Activated naive CD4-positive, alpha-beta T cell treated with Interleukin-2 at 50 U/mL for 16 hours (primary cell): ENCODE results near the gene DNAI2.

Source experiments
- DNase-seq: peaks from one replicate; pipeline ENCODE4 v3.0.0-alpha.2; 2020

DNAI2 gene

DNA sequence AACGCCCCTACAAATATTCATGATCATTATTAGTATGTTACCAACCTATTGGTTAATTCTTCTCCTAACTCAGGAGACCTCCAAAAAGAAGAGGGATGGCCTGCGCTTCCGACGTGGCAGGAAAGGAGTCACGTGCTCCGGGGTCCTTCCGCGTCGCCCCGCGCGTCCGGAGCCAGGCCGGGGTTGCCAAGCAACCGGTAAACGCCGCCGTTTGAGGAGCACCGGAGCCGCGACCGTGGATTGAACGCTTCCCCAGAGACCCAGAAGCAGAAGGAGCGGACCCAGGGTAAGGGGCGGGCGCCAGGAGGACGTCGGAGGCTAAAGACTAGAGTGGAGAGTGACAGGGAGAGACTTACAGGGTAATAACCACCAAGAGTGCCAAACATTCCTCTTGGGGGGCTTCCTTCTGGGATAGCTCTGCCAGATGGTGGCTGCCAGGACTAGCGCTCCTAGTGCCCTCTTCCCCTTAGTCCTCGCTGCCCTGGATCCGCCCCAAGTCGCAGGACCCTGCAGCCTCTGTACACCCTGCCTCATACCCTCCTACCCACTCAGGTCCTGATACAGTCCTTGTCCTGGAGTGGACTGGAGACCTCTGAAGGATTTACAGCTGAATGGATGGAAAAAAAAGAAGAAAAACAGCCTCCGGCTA, at the start of gene DNAI2:
DNAI2 (plus strand) TSS at position 175 of the 649 bp plus-strand sequence. CDS start 7,584 bp downstream, outside the sequence.
- peak; percentile 37 for DNase-seq

- no peak for DNase-seq
These were observed 48.9 kb upstream of the DNAI2 start for GRCh38 chr17:74224959-74225725.

DNA sequence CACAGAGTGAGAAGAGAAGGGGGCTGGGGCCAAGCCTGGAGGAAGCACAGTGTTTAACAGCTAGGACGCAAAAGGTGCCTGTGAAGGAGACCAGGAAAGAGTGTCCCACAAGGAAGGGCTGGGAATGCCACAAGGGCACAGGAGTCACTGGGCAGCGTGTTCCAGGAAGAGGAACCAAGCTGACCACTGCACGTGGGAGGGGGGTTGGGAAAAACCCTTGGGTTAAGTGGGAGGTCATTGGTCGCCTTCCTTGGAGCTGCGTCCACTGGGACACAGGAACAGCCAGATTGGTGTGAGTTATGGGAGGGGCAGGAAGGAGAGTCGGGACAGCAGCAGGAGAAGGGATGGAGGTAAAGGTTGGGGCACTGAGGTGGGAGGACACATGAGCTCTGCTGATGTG, 47.8 kb upstream of the DNAI2 start:
- DNase-seq, result no peak

GRCh38 chr17:74227271-74228080, 46.6 kb upstream of the DNAI2 start:
- DNase-seq, result no peak

DNA sequence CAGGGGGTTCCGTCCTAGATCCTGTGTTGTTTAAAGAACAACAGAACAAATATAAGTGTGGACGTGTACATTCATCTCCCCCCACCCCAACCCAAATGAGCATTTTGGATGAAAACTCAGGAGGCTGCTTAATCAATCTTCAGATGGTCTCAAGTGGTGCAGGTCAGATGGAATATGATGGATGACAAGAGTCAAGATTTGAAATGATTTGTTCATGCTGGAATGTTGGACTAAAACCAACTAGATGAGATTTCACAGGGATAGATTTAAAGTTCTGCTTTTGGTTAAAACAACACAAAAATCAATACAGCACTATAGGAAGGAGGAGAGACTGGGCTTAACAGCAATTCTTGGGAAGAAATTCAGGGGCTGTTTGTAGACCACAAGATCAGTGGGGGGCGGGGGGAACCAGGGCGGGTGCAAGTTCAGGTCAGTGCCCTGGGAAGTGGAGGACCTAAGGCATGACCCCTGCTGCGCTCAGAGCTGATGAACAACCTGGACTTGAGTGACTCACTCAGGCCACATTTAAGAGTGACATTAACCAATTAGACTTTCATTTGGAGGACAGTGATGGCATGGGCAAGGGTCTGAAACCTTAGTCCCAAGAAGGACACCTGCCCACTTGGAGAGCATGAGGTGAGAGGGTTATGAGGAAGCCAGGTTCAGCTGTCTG, 45.6 kb upstream of the DNAI2 start:
- no peak for DNase-seq

DNA sequence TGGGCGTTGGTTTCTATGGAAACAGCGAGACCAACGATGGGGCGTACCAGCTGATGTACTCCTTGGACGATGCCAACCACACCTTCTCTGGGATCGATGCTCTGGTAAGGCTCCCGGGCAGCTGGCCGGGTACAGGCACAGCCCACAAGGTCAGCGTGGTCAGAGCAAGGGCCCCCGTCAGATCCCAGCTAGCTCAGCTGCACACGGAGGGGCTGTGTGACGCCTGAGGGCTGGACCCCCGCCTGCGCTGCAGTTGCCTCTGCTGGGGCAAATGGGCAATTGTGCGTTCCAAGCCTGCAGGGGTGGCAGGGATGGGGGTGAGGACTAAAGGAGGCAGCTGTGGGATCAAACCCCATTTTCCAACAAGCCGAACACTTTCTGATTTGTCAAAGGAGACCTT, 43.1 kb upstream of the DNAI2 start:
- DNase-seq, result no peak

DNA sequence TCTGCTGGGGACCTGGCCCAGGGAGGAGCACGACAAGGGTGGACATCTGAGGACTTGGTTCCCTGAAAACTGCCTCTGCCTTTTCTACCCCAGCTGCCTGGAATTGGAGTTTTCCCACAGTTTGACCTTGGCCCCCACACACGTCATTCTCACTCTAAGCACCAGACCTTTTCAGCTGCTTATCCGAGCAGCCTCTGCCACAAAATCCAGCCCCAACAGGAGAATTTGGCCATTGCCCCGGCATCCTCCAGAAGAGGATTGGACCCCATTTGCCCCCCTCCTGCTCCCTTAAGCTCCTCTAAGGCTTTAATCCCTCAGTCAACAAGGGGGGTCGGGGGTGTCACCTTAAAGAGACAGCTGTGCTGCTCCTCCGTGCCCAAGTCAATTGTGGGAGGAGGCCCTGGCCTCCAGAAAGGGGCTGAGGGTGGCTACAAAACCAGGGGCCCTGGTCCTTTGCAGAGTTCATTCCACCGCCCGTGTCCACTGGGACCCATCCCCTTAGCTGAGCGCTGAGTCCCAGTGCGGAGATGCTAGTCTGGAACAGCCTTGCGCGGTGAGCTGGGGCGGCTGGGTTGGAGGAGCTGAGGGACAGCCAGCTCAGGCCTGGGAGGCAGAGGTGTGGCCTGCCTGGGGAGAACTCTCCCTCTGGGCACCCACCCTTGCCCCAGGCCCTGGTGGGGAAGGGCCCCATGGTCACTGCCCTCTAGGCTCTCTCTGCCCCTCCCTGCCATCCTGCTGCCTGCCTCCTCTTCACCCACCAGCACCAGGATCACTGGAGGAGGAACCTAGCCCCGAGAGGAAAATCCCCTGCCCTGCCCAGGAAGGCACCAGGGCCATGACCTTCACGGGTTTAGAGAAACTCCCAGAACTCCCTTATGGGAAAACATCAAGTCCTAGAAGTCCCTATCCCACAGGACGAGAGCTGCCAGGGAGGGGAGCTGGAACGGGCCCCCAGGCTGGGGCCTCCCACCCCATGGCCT, 41.8 kb upstream of the DNAI2 start:
- no peak for DNase-seq

DNA sequence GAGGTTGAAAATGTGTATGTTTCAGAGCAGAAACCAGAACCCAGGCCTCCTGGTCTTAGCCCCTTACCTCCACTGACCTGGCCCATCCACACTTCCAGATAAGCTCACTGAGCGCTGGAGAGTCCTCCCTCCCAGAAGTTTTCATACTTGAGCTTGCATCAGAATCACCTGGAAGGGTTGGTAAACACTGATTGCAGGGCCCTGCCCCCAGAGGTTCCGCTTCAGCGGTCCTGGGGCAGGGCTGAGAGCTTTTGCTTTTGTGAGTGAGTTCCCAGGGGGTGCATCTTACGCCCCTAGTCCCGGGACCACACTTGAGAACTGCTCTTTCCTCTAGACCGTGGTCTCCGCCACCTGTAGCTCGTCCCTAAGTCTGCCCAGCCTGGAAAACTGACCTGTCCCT, 40.1 kb upstream of the DNAI2 start:
- DNase-seq, result no peak

DNA sequence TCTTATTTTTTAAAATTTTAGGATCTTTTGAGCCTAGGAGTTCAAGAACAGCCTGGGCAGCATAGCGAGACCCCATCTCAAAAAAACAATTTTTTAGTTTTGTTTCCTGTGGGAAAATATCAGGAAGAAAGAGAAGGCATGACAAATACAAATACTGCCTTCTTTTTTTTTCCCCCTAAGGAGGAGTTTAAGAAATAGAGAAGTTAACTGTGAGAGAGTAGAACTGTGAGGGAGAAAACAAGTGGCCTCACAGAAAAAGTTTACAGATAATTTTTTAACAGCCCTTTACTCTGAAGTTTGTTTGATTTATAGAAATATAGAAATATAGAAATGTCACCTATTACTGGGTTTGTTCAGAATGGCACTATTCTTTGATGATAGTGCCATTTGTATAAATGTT, 39.5 kb upstream of the DNAI2 start:
- no peak for DNase-seq

DNA sequence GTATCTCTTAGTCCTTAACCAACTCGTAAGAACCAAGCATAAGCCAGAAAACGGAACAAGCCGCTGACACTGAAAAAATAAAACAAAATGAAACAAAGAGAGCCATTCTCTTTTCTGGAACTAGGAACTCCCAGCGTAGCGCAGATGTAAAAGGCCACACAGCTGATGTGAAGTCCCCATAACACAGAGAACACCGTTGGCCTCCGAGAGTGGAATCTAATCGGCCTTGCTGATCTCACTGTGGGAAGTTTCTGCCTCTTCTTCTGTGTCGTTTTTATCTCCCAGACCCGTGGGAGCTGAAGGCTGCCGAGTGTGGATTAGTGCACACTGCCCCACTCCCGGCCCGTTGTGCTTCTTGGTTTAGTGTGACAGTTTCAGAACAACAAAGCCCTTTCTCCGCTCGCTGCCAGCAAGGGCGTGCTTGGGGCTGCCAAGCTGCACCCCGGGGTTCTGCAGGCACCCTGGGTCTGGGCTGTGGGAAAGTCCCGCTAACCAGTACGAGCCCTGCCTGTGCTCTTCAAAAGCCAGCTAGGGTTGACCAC, 38.9 kb upstream of the DNAI2 start:
- DNase-seq, result no peak

DNA sequence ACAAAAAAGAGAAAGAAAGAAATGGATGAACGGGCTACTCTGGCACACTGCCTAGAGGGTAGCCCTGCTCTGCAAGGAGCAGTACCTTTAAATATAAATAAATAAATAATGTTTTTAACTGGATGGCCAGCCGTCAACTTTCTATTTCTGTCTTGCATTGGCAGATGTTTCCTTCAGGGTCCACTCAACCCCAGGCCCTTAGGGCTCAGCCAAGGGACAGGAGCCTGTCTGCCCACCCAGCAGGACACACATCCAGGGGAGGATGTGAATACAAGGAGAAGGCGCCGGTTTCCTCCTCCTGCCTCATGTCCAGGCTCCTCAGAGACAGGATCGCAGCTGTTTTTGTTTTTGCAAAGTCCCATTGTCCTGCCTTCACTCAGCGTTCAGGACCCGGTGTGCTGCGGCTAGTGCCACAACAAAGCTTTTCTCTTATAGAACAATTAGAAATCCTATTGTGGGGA, 38.1 kb upstream of the DNAI2 start:
- no peak for DNase-seq

- no peak for DNase-seq
These were observed 36.7 kb upstream of the DNAI2 start for GRCh38 chr17:74237321-74237720.

DNA sequence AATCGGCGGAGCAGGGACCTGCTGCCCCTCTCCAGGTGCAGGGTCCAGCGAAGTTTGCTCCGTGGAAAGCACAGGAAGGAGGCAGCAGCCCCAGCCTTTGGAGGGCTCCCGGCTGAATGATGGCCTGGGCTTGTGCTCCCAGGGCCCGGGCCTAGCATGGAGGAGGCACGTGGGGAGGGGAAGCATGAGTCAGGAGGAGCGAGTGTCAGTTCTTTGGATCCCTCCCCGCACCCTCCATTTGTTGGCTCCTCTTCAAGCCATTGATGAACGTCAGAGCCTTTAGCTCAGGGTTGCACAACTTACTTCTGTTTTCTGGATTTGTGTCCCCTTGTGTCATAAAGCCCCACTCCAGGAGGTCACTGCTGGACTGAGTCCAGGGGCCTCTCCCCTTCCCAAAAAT, 34.9 kb upstream of the DNAI2 start:
- no peak for DNase-seq

DNA sequence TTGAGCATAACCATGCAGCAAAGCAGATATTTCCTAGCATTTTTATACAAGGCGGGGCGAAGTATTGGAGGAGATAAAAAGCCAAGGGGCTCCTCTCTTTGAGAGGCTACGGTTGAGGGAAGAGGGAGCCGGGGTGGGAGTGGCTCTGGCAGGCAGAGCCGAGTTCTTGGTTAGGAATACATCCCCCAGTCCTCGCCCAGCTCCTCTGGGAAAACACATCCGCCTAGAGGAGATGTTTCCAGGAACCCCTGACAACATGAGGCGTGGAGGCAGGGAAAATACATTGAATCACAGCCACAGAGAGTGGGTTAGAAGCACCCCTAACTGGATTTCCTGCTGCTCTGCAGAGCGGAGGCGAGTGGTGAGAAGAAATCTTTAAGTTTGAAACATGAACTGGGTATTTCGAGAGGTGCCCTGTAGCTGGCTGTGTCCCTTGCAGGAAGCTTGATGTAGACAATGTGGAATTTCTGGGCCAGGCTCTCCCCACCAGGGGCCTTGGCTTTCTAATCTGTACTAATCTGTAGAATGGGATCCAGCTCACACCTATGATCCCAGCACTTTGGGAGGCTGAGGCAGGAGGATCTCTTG, 33.3 kb upstream of the DNAI2 start:
- DNase-seq, result no peak

GRCh38 chr17:74241431-74241830, 32.6 kb upstream of the DNAI2 start:
- no peak for DNase-seq

- no peak for DNase-seq
These were observed 32.2 kb upstream of the DNAI2 start for GRCh38 chr17:74241847-74242246.

DNA sequence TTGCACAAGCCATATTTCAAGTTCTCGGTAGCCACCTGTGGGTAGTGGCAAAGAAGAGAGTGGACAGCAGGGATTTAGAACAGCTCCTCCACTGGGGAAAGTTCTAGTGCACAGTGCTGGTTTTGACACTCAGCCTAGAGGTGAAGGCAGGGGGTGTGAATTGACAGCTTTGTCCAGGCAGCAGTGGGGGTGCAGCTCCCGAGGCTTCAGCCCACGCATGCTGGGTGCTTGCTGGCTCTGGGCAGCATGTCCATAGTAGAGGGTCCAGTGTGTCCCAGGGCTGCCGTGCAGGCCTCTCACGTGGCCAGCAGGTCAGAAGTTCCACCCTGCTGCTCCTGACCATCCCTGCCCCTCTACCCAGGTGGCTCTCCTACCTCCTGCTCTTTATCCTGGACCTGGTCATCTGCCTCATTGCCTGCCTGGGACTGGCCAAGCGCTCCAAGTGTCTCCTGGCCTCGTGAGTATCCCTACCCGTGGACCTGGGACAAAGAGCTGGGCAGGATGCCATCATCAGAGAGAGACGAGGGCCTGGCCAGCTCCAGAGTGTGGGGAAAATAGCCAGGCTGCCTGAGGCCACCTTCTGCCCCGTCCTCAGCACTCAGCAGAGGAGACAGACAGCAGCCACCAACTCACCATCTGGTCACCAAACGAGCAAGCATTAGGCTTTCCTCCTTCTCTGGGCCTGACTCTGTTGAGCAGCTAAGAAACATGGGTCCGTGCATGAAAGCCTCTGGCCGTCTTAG, 30.9 kb upstream of the DNAI2 start:
- DNase-seq, result no peak

DNA sequence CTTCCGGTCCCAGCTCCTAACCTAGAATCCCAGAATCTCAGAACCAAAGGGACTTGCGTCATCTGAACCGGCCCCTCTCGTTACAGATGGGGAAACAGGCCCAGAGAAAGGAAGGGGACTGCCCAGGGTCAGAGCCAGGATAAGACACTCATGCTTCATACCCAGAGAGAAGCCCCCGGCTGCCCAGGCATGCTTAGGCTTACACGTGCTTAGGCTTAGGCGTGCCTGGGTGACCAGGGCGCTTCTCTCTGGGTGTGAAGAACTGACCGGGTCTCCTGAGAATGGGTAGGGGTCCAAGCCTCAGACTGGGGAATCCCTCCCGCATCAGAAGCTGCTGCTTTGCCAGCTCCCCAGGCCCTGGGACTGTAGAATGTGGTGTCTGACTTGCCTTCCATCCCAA, 29.9 kb upstream of the DNAI2 start:
- DNase-seq, result no peak

DNA sequence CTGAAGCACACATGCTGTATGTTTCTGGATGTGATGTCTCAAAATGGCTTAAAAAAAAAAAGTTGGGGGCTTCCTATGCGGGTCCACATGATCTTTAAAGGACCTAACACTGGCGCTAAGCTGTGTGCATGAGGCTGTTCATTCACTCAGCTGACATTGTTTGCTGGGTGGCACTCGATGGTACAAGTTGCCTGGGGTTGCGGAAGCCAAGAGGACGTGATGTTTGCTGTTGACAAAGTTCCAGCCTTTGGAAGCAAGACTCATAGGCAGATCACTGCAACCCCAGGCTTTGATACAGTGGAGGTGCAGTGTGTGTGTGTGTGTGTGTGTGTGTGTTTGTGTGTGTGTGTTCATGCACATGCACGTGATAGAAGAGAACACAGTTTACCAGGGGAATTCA, 29.5 kb upstream of the DNAI2 start:
- no peak for DNase-seq

DNA sequence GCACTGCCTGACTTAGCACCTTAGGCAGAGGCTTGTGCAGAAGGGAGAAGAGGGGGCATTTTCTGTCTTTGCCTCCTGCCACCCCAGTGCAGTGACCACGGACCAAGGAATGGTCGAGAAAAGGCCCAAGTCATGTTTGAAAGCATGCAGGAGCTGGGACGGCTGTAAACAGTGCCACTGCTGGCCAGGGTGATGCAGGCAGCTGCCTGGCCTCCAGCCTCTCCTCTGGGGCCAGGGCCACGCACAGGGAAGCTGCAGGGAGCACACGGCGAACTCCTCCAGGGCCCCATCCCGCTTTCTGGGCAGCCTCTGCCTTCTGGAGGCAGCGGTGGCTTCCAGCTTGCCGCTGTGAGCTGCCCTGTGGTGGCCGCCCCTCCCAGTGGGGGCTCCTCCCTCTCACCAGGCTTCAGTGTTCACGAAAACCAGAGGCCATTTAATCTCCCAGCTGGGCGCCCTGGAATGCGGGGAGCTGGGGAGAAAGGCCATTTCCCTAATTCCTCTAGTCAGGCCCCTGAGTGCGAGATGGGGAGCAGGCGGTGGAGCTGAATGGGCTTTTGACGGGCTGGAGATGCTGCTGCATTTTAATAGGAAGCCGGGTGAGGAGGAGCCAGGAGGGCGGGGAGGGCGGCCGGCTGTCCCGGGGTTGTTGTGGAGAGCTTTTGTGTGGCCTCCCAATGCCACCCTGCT, 28.7 kb upstream of the DNAI2 start:
- no peak for DNase-seq
